ENCODE results near the gene LRRC75A.

DNA sequence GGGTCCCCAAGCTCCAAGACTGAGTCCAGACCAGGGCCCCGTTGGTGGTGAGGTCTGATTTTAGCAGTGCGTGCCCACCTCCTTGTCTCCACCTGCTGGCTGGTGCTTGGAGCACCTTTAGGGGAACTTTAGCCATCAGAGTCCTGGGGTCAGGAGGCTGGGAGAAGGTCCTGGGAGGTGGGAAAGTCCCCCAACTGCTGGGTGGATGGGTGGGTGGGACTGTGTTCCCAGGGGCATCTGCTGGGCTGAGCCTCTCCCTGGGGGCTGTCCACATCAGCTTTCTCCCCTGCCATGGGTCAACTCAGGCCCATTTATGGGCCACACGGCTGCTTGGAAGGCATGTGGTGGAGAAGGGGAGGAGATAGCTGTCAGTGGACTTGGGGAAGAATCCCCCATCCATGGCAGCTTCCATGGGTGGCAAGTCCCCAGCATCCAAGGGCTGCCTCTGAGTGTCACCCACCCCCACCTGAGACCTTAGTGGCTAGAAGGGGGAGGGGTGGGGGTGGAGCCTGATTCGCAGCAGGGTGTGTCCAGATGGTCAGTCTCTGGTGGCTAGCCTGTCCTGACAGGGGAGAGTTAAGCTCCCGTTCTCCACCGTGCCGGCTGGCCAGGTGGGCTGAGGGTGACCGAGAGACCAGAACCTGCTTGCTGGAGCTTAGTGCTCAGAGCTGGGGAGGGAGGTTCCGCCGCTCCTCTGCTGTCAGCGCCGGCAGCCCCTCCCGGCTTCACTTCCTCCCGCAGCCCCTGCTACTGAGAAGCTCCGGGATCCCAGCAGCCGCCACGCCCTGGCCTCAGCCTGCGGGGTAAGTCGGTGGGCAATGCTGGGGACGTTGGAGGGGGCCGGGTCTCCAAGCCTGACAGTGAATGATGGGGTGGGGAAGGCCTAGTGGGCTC lies 76.7 kb downstream of the LRRC75A start, which contains the start of gene TRPV2:
- TF ChIP-seq CTCF (conservative IDR thresholded peaks at IDR 0.05 in 1 of 2, IDR thresholded peaks at IDR 0.05 in 1 of 2; ENCODE audit: low read depth in 1 of 2, low read length in 2 of 2) (no peak), EZH2 (IDR thresholded peaks at IDR 0.05; ENCODE audit: low read length, missing control alignments) (no peak)
